Hepatocyte (in vitro differentiated cells): ENCODE data around the gene NPBWR2.

ENCODE experiments used
- EZH2 ChIP-seq: fragments of 200-600 bp; sonication (generic); IDR thresholded peaks from 2 replicates; pipeline ENCODE4 v1.6.1; 2016; ENCODE audit warnings: antibody characterized with exemption, mild to moderate bottlenecking, borderline replicate concordance
- EZH2phosphoT487 ChIP-seq: fragments of 200-600 bp; sonication (generic); IDR thresholded peaks from one replicate; pipeline ENCODE4 v1.6.1; 2018; ENCODE audit warnings: antibody characterized with exemption, mild to moderate bottlenecking, low read depth, moderate library complexity; ENCODE audit not compliant: unreplicated experiment, severe bottlenecking
- TF ChIP-seq, protein P1 (sequence below): fragments of 200-600 bp; sonication (generic); IDR thresholded peaks from 2 replicates; pipeline ENCODE4 v1.5.1; 2016; ENCODE audit warnings: antibody characterized with exemption, mild to moderate bottlenecking; ENCODE audit not compliant: poor library complexity

GRCh38 chr20:64090165-64090564, 17.2 kb downstream of the NPBWR2 start:
- TF ChIP-seq, protein P1, sequence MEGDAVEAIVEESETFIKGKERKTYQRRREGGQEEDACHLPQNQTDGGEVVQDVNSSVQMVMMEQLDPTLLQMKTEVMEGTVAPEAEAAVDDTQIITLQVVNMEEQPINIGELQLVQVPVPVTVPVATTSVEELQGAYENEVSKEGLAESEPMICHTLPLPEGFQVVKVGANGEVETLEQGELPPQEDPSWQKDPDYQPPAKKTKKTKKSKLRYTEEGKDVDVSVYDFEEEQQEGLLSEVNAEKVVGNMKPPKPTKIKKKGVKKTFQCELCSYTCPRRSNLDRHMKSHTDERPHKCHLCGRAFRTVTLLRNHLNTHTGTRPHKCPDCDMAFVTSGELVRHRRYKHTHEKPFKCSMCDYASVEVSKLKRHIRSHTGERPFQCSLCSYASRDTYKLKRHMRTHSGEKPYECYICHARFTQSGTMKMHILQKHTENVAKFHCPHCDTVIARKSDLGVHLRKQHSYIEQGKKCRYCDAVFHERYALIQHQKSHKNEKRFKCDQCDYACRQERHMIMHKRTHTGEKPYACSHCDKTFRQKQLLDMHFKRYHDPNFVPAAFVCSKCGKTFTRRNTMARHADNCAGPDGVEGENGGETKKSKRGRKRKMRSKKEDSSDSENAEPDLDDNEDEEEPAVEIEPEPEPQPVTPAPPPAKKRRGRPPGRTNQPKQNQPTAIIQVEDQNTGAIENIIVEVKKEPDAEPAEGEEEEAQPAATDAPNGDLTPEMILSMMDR: no peak
- TF ChIP-seq EZH2 (no peak), EZH2phosphoT487 (no peak)
